Measurements from ENCODE around the gene PKD1. TPM values are rescaled to one million over a fixed set of nuclear protein-coding genes. Genes with fewer than 3 reads are reported as not detected.
"Not testable (repeated sequence)": the region's sequence is repeated elsewhere in the genome, so short reads cannot be mapped to it uniquely, and the experiment has no call there.

Gene PKD1
- total RNA-seq, 1 experiment from 2014 or later = 72.8 TPM

GRCh38 chr16:2126928-2127556 lies 8.7 kb downstream of the PKD1 start:
- not testable (repeated sequence) for H2AFZ ChIP-seq (ENCODE audit: low read length); DNase-seq; H3K9me3 ChIP-seq (ENCODE audit: low read length); H3K4me2 ChIP-seq (ENCODE audit: low read depth, low read length, poor library complexity, severe bottlenecking); H3K27me3 ChIP-seq (ENCODE audit: low read length); H3K9me2 ChIP-seq (replicated peaks; ENCODE audit: insufficient read depth, low read length); H4K20me1 ChIP-seq (ENCODE audit: insufficient read depth, low read depth, low read length); H3K36me3 ChIP-seq (ENCODE audit: insufficient read depth, low read length); H3K4me3 ChIP-seq (ENCODE audit: low read length); H3K9ac ChIP-seq (ENCODE audit: low read length); H3K27ac ChIP-seq (ENCODE audit: low read length)
- H3K79me2 ChIP-seq (ENCODE audit: low read length) = peaks cover 23% of the 10 kb centered on the region
- peaks cover 18% of the 10 kb centered on the region for H3K4me1 ChIP-seq (ENCODE audit: low read length)

GRCh38 chr16:2126161-2126743 lies 9.4 kb downstream of the PKD1 start:
- DNase-seq; H3K9me2 ChIP-seq (replicated peaks; ENCODE audit: insufficient read depth, low read length); H3K27me3 ChIP-seq (ENCODE audit: low read length); H3K36me3 ChIP-seq (ENCODE audit: insufficient read depth, low read length); H4K20me1 ChIP-seq (ENCODE audit: insufficient read depth, low read depth, low read length); H3K27ac ChIP-seq (ENCODE audit: low read length); H3K9ac ChIP-seq (ENCODE audit: low read length); H3K4me2 ChIP-seq (ENCODE audit: low read depth, low read length, poor library complexity, severe bottlenecking); H3K9me3 ChIP-seq (ENCODE audit: low read length); H2AFZ ChIP-seq (ENCODE audit: low read length); H3K4me3 ChIP-seq (ENCODE audit: low read length): not testable (repeated sequence)
- H3K4me1 ChIP-seq (ENCODE audit: low read length) = peaks cover 18% of the 10 kb centered on the region
- peaks cover 22% of the 10 kb centered on the region for H3K79me2 ChIP-seq (ENCODE audit: low read length)

GRCh38 chr16:2125609-2126008 lies 10.1 kb downstream of the PKD1 start:
- H3K36me3 ChIP-seq (ENCODE audit: insufficient read depth, low read length); H4K20me1 ChIP-seq (ENCODE audit: insufficient read depth, low read depth, low read length); H3K27ac ChIP-seq (ENCODE audit: low read length); H3K9me2 ChIP-seq (replicated peaks; ENCODE audit: insufficient read depth, low read length); H3K9ac ChIP-seq (ENCODE audit: low read length); H2AFZ ChIP-seq (ENCODE audit: low read length); H3K9me3 ChIP-seq (ENCODE audit: low read length); DNase-seq; H3K4me3 ChIP-seq (ENCODE audit: low read length); H3K4me2 ChIP-seq (ENCODE audit: low read depth, low read length, poor library complexity, severe bottlenecking); H3K27me3 ChIP-seq (ENCODE audit: low read length): not testable (repeated sequence)
- Histone ChIP-seq H3K4me1 (ENCODE audit: low read length) (peaks cover 18% of the 10 kb centered on the region), H3K79me2 (ENCODE audit: low read length) (peaks cover 25% of the 10 kb centered on the region)

GRCh38 chr16:2124694-2125444 lies 10.8 kb downstream of the PKD1 start:
- H3K9ac ChIP-seq (ENCODE audit: low read length); H3K36me3 ChIP-seq (ENCODE audit: insufficient read depth, low read length): not testable (repeated sequence)
- peaks cover 23% of the 10 kb centered on the region for H3K79me2 ChIP-seq (ENCODE audit: low read length)

GRCh38 chr16:2124377-2124693 lies 11.4 kb downstream of the PKD1 start:
- not testable (repeated sequence) for H3K9me2 ChIP-seq (replicated peaks; ENCODE audit: insufficient read depth, low read length); H3K4me3 ChIP-seq (ENCODE audit: low read length); H3K9ac ChIP-seq (ENCODE audit: low read length); H2AFZ ChIP-seq (ENCODE audit: low read length); H4K20me1 ChIP-seq (ENCODE audit: insufficient read depth, low read depth, low read length); DNase-seq; H3K27me3 ChIP-seq (ENCODE audit: low read length); H3K27ac ChIP-seq (ENCODE audit: low read length); H3K36me3 ChIP-seq (ENCODE audit: insufficient read depth, low read length); H3K4me2 ChIP-seq (ENCODE audit: low read depth, low read length, poor library complexity, severe bottlenecking); H3K9me3 ChIP-seq (ENCODE audit: low read length)
- Histone ChIP-seq H3K4me1 (ENCODE audit: low read length) (peaks cover 11% of the 10 kb centered on the region), H3K79me2 (ENCODE audit: low read length) (peaks cover 23% of the 10 kb centered on the region)

More at GRCh38 chr16:2124694-2125444, 10.8 kb downstream of the PKD1 start:
- not testable (repeated sequence) for H2AFZ ChIP-seq (ENCODE audit: low read length); H3K27me3 ChIP-seq (ENCODE audit: low read length); H3K9me3 ChIP-seq (ENCODE audit: low read length); DNase-seq; H3K27ac ChIP-seq (ENCODE audit: low read length); H3K4me3 ChIP-seq (ENCODE audit: low read length); H3K9me2 ChIP-seq (replicated peaks; ENCODE audit: insufficient read depth, low read length); H3K4me2 ChIP-seq (ENCODE audit: low read depth, low read length, poor library complexity, severe bottlenecking); H4K20me1 ChIP-seq (ENCODE audit: insufficient read depth, low read depth, low read length)
- H3K4me1 ChIP-seq (ENCODE audit: low read length) = peaks cover 14% of the 10 kb centered on the region

- not testable (repeated sequence) for H3K9me3 ChIP-seq (ENCODE audit: low read length); H3K4me2 ChIP-seq (ENCODE audit: low read depth, low read length, poor library complexity, severe bottlenecking); H3K27me3 ChIP-seq (ENCODE audit: low read length); H3K9ac ChIP-seq (ENCODE audit: low read length); H3K4me3 ChIP-seq (ENCODE audit: low read length); H3K36me3 ChIP-seq (ENCODE audit: insufficient read depth, low read length); H2AFZ ChIP-seq (ENCODE audit: low read length); DNase-seq; H3K27ac ChIP-seq (ENCODE audit: low read length); H4K20me1 ChIP-seq (ENCODE audit: insufficient read depth, low read depth, low read length); H3K9me2 ChIP-seq (replicated peaks; ENCODE audit: insufficient read depth, low read length); H3K4me1 ChIP-seq (ENCODE audit: low read length)
- H3K79me2 ChIP-seq (ENCODE audit: low read length) = peaks cover 23% of the 10 kb centered on the region
Observed at GRCh38 chr16:2123706-2124376, 11.9 kb downstream of the PKD1 start.

- H3K27ac ChIP-seq (ENCODE audit: low read length); H3K4me1 ChIP-seq (ENCODE audit: low read length); H4K20me1 ChIP-seq (ENCODE audit: insufficient read depth, low read depth, low read length); DNase-seq; H3K27me3 ChIP-seq (ENCODE audit: low read length); H2AFZ ChIP-seq (ENCODE audit: low read length); H3K36me3 ChIP-seq (ENCODE audit: insufficient read depth, low read length); H3K9me2 ChIP-seq (replicated peaks; ENCODE audit: insufficient read depth, low read length); H3K9me3 ChIP-seq (ENCODE audit: low read length); H3K9ac ChIP-seq (ENCODE audit: low read length); H3K4me3 ChIP-seq (ENCODE audit: low read length); H3K4me2 ChIP-seq (ENCODE audit: low read depth, low read length, poor library complexity, severe bottlenecking): not testable (repeated sequence)
- H3K79me2 ChIP-seq (ENCODE audit: low read length) = peaks cover 23% of the 10 kb centered on the region
Observed at GRCh38 chr16:2122934-2123683, 12.6 kb downstream of the PKD1 start.

GRCh38 chr16:2122429-2122828 lies 13.3 kb downstream of the PKD1 start:
- Histone ChIP-seq H3K4me3 (ENCODE audit: low read length) (no peak overlapping the region), H3K79me2 (ENCODE audit: low read length) (peaks cover 20% of the 10 kb centered on the region), H3K4me2 (ENCODE audit: low read depth, low read length, poor library complexity, severe bottlenecking) (no peak overlapping the region), H3K9me3 (ENCODE audit: low read length) (no peaks in the 10 kb centered on the region), H3K27me3 (ENCODE audit: low read length) (no peaks in the 10 kb centered on the region), H3K9ac (ENCODE audit: low read length) (no peak overlapping the region), H3K36me3 (ENCODE audit: insufficient read depth, low read length) (no peaks in the 10 kb centered on the region), H3K9me2 (replicated peaks; ENCODE audit: insufficient read depth, low read length) (no peaks in the 10 kb centered on the region), H2AFZ (ENCODE audit: low read length) (no peak overlapping the region), H4K20me1 (ENCODE audit: insufficient read depth, low read depth, low read length) (peaks cover 6% of the 10 kb centered on the region; the same call in 1 of the 2 replicates), H3K4me1 (ENCODE audit: low read length) (no peaks in the 10 kb centered on the region), H3K27ac (ENCODE audit: low read length) (no peak overlapping the region)
- no peak for DNase-seq
